Heart left ventricle (tissue), 16 donors: ENCODE measurements around the gene NHSL2. TPM values are rescaled to one million over a fixed set of nuclear protein-coding genes. Genes with fewer than 3 reads are reported as not detected.

Experiments
- ATAC-seq, 4 donors: fragments of 200-7000 bp; cut with Tn5 transposase; one replicate each; pipeline ENCODE4 v1.9.1; 2020 to 2022; ENCODE audit warnings: moderate library complexity in 4 of 4, mild to moderate bottlenecking in 3 of 4, moderate number of reproducible peaks in 1 of 4
- DNase-seq, 5 donors: peaks; one replicate each; pipeline ENCODE4 v3.0.0-alpha.2; 2020
- H3K27ac ChIP-seq, 12 donors: fragments of 200-600 bp; sonication (generic) in 4 of 12; one replicate each; pipeline versions ENCODE4 v1.5.0 to v1.8.0; 2016 to 2022; ENCODE audit warnings: mild to moderate bottlenecking in 2 of 12
- H3K27me3 ChIP-seq, 9 donors: fragments of 200-600 bp; sonication (generic) in 2 of 9; one replicate each; pipeline versions ENCODE4 v1.5.1 to v1.8.0; 2016 to 2022; ENCODE audit warnings: mild to moderate bottlenecking in 3 of 9
- H3K36me3 ChIP-seq, 9 donors: fragments of 200-600 bp; sonication (generic) in 2 of 9; one replicate each; pipeline versions ENCODE4 v1.5.0 to v1.8.0; 2018 to 2022; ENCODE audit warnings: mild to moderate bottlenecking in 2 of 9
- H3K4me1 ChIP-seq, 12 donors: fragments of 200-600 bp; sonication (generic) in 4 of 12; one replicate each; pipeline versions ENCODE4 v1.5.0 to v1.8.0; 2016 to 2022; ENCODE audit warnings: mild to moderate bottlenecking in 3 of 12
- H3K4me3 ChIP-seq, 12 donors: fragments of 200-600 bp; sonication (generic) in 4 of 12; one replicate each; pipeline versions ENCODE4 v1.5.0 to v1.8.0; 2017 to 2022; ENCODE audit warnings: mild to moderate bottlenecking in 9 of 12, moderate library complexity in 4 of 12
- H3K9me3 ChIP-seq, 12 donors: fragments of 200-600 bp; sonication (generic) in 4 of 12; one replicate each; pipeline versions ENCODE4 v1.5.0 to v1.8.0; 2016 to 2022; ENCODE audit warnings: mild to moderate bottlenecking in 1 of 12
- POLR2A ChIP-seq, 2 donors: fragments of 450-650 bp; IDR thresholded peaks; one replicate each; pipeline ENCODE4 v1.6.1; 2017; ENCODE audit warnings: antibody characterized with exemption in 2 of 2, mild to moderate bottlenecking in 2 of 2, moderate library complexity in 2 of 2
- WGBS, 4 donors: extraction: QIAGEN DNeasy Blood & Tissue Kit in 2 of 4; methylation state at CpG; one replicate each; pipeline versions ENCODE4 v1.1.5 to v1.1.7; 2013 to 2018; 5-methylcytosine and 5-hydroxymethylcytosine counted together
- intact Hi-C, 10 donors: fragments of 100-400 bp; cut with DNase I; formaldehyde crosslinking; loops; one replicate each; pipeline versions ENCODE4 v1.11.1 to v1.14.2; 2022
- polyA plus RNA-seq, 2 donors: library from polyadenylated mRNA; stranded (reverse); fragments of 200-250 nt; gene quantifications; one replicate each; pipeline ENCODE4 v1.2.3, GENCODE V29; 2013
- total RNA-seq, 9 donors: library from RNA; depleted of rRNA in 2 of 9; stranded (reverse); fragments of >200 nt in 2 of 9; fragmentation: NEBNext Ultra II Directional in 3 of 9; extraction: Animal tissue kit (Norgen Biotek cat#: 25700) in 3 of 9; gene quantifications; one replicate each; pipeline versions ENCODE4 v1.1.0 to v1.2.4, GENCODE V29; 2016 to 2023
- donor health status: ischemic (EF 13 %, LVEDD 7.1; RV severe dilation, severe dysfunction).
- donor health status: healthy with polysubstance abuse.
- donor health status: DM: no; HTN: yes; CAD: no.
- donor health status: DM: no; HTN: no; CAD: no.
- donor health status: ischemic (EF 25% LVEDD 6.9; RV normal size, moderate dysfunction).
- donor health status: ischemic (EF 25% LVEDD 5.7; RV mildly dilated, moderate dysfunction).
- donor health status: healthy.
- donor health status: DM: yes; HTN: yes; CAD: no.
- donor health status: ischemic (EF 35%, LVEDD 5.7; RV mildly dilated, moderate dysfunction).
- donor health status: nonischemic (EF 11% LVEDD 7.7; RV severe dilation, severe dysfunction).
- donor health status: DM: yes; HTN: yes; CAD: no.
- donor health status: PGD.
- donor health status: ischemic (EF 29% LVEDD 5.4; RV normal size, mild dysfunction).
- donor health status: nonischemic (EF 23%, LVEDD 6.1; RV moderate dilation, normal function).

Gene NHSL2
- total and polyA plus RNA-seq, 11 donors: 1.8 to 14.0 (median 5.8) TPM

DNA sequence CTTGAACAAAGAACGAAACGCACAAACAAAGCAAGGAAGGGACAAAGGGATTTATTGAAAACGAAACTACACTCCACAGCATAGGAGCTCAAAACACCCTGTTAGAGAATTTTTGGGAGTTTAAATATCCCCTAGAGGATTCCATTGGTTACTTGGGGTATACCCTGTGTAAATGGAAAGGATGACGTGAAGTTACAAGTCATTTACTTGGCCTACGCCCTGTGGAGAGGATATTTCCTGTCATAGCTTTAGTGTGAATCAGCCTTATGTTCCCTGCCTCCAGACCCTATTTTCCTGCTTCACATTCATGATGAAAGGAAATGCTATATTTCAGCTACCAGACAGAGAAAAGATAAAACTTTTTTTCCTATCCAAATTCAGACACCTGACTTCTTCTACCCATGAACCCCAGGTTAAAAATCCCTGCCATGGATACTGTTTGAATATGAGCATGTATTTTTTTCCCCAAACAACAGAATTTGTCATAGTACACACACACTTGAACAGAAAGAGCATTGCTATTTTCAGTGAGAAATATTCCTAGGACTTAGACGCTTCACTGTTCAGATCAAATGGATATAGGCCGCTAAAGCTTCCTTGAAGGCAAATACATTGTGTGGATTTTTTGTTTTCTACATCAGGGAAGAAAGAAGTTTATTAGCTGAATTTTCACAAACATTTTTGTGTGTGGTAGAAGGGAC is 291.3 kb downstream of the NHSL2 start:
- no peak for TF ChIP-seq POLR2A (IDR thresholded peaks at IDR 0.05)
- no peaks in the 10 kb centered on the region for H3K9me3 ChIP-seq
- intact Hi-C loops: no loop called here
- no peaks in the 10 kb centered on the region for H3K4me1 ChIP-seq
- ATAC-seq: no peak
- H3K27ac ChIP-seq: no peak overlapping the region
- H3K36me3 ChIP-seq: peaks cover 0 to 56% (median 27%) of the 10 kb centered on the region in 9 donors
- H3K4me3 ChIP-seq: no peak overlapping the region
- DNase-seq: no peak
- no peaks in the 10 kb centered on the region for H3K27me3 ChIP-seq
- 71 to 78% (median 74%) methylated on average over 7 of the region's 7 CpGs for WGBS, 4 donors

Other genes with a start within 250 kb of the NHSL2 start
- not detected for gene CXorf49, start 192.6 kb upstream of the NHSL2 start, total RNA-seq
- gene CXorf49, start 192.6 kb upstream of the NHSL2 start, polyA plus RNA-seq: not detected
- not detected for gene CXorf49B, start 147.5 kb upstream of the NHSL2 start, total RNA-seq
- not detected for gene CXorf49B, start 147.5 kb upstream of the NHSL2 start, polyA plus RNA-seq
- 1 to 10 TPM; 1.2 to 6.0 (median 2.7) TPM for gene RTL5, start 221.1 kb downstream of the NHSL2 start, total RNA-seq
- 1 to 10 TPM; 1.5 to 1.6 TPM for gene RTL5, start 221.1 kb downstream of the NHSL2 start, polyA plus RNA-seq